ENCODE measurements around the gene DCTN1.

DNA sequence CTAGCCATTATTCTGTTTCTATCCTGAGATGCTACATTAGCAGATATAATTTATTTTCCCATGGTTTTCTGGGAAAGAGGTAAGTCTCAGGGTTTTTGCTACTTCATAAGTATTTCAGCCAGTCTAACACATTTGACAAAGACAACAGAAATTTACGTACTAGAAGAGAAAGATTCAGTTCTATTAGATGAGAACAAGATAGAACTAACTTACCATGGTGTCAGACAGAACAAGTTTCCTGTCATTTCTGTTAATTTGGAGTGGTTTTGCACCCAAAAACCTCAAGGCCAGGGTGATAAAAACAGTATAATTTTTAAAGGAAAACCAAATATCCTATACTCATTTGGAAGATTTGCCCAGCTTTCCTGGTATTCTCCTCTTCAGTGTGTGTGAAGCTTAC is 52.5 kb downstream of the DCTN1 start:
- TF ChIP-seq, protein P1, sequence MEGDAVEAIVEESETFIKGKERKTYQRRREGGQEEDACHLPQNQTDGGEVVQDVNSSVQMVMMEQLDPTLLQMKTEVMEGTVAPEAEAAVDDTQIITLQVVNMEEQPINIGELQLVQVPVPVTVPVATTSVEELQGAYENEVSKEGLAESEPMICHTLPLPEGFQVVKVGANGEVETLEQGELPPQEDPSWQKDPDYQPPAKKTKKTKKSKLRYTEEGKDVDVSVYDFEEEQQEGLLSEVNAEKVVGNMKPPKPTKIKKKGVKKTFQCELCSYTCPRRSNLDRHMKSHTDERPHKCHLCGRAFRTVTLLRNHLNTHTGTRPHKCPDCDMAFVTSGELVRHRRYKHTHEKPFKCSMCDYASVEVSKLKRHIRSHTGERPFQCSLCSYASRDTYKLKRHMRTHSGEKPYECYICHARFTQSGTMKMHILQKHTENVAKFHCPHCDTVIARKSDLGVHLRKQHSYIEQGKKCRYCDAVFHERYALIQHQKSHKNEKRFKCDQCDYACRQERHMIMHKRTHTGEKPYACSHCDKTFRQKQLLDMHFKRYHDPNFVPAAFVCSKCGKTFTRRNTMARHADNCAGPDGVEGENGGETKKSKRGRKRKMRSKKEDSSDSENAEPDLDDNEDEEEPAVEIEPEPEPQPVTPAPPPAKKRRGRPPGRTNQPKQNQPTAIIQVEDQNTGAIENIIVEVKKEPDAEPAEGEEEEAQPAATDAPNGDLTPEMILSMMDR (conservative IDR thresholded peaks at IDR 0.05; ENCODE audit: low read depth, low read length): no peak
- no peak for TF ChIP-seq EZH2 (IDR thresholded peaks at IDR 0.05; ENCODE audit: low read length, unreplicated experiment)
- no peak for TF ChIP-seq EZH2phosphoT487 (IDR thresholded peaks at IDR 0.05; ENCODE audit: borderline replicate concordance, low read length)

Measured in PC-3 (cell line).